ENCODE data around the gene PDSS2. TPM values are rescaled to one million over a fixed set of nuclear protein-coding genes. Genes with fewer than 3 reads are reported as not detected.

PDSS2 gene
- total RNA-seq, 1 donor from 2014 or later, result 7.9 TPM

DNA sequence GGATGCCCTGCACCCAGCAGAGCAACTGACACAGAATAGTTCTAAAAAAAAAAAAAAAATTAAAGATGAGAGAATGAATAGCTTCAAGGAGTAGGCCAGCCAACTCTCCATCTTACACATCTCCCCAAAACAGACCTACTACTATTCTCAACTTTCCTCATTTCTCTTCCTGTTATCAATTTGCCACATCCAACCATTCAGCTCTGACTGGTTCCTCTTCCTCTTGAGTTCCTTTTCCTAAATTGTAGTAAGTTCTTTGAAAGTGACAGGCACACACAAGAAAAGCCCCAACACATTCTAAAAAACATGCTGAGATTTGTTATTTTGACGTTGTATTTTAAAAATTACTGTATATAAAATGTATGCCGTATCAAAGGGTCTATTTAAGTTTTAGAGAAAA is 117.2 kb downstream of the PDSS2 start:
- TF ChIP-seq, protein P1, sequence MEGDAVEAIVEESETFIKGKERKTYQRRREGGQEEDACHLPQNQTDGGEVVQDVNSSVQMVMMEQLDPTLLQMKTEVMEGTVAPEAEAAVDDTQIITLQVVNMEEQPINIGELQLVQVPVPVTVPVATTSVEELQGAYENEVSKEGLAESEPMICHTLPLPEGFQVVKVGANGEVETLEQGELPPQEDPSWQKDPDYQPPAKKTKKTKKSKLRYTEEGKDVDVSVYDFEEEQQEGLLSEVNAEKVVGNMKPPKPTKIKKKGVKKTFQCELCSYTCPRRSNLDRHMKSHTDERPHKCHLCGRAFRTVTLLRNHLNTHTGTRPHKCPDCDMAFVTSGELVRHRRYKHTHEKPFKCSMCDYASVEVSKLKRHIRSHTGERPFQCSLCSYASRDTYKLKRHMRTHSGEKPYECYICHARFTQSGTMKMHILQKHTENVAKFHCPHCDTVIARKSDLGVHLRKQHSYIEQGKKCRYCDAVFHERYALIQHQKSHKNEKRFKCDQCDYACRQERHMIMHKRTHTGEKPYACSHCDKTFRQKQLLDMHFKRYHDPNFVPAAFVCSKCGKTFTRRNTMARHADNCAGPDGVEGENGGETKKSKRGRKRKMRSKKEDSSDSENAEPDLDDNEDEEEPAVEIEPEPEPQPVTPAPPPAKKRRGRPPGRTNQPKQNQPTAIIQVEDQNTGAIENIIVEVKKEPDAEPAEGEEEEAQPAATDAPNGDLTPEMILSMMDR (IDR thresholded peaks at IDR 0.05; ENCODE audit: unreplicated experiment), result no peak
- Mint-ChIP-seq H3K36me3 (ENCODE audit: low read depth, unreplicated experiment) (no peaks in the 10 kb centered on the region), H3K4me1 (ENCODE audit: unreplicated experiment) (peaks cover 7% of the 10 kb centered on the region), H3K4me3 (ENCODE audit: unreplicated experiment) (no peak overlapping the region), H3K27ac (ENCODE audit: unreplicated experiment) (no peak overlapping the region), H3K27me3 (ENCODE audit: unreplicated experiment) (no peaks in the 10 kb centered on the region), H3K9me3 (ENCODE audit: unreplicated experiment) (no peaks in the 10 kb centered on the region)
- DNase-seq (ENCODE audit: low spot score), result no peak

DNA sequence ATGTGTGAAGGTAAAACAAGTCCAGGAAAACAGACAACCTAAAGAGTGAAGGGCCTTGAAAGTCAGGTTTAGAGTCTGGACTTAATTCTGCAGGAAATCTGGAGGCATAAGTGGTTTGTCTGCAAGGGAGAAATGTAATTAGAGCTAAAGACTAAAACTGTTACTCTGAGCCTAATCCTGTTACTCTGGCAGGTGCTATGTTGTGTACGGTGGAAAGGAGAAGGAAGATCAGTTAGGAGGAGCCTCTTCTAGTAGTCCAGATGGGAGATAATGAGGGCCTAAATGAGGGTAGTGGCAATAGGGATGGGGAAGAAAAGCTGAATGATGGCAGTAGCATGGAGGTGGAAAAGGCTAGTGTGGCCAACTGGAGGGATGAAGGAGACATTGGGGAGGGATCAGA is 118.5 kb downstream of the PDSS2 start:
- TF ChIP-seq, protein P1 (IDR thresholded peaks at IDR 0.05; ENCODE audit: unreplicated experiment), result no peak
- Mint-ChIP-seq H3K9me3 (ENCODE audit: unreplicated experiment) (no peaks in the 10 kb centered on the region), H3K27me3 (ENCODE audit: unreplicated experiment) (no peaks in the 10 kb centered on the region), H3K4me3 (ENCODE audit: unreplicated experiment) (no peak overlapping the region), H3K4me1 (ENCODE audit: unreplicated experiment) (peaks cover 7% of the 10 kb centered on the region), H3K36me3 (ENCODE audit: low read depth, unreplicated experiment) (no peaks in the 10 kb centered on the region), H3K27ac (ENCODE audit: unreplicated experiment) (no peak overlapping the region)
- no peak for DNase-seq (ENCODE audit: low spot score)

DNA sequence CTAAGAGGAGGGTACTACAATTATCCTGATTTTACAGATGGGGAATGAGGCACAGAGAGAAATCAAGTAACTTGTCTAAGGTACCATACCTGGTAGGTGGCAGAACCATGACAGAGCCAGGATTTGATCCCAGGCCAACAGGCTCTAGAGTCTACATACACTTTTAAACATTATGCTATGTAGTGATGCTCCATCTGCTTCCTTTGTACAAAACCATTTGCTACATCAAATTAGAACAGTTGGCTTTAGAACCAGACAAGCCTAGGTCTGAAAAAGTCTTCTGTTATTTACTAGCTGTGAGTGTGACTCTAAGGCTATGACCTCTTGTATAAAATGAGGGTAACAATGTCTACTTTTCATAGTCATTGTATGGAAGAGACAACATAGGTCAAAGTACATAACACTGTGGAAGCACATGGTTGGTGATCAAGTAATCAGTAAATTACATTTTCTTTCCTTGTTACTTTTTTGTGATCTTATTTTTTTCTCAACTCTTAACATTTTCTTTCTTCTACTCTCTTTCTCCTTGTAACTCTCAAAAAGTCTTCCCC is 122.1 kb downstream of the PDSS2 start:
- H3K9me3 Mint-ChIP-seq (ENCODE audit: unreplicated experiment), result no peaks in the 10 kb centered on the region
- no peak for DNase-seq (ENCODE audit: low spot score)
- no peaks in the 10 kb centered on the region for H3K36me3 Mint-ChIP-seq (ENCODE audit: low read depth, unreplicated experiment)
- H3K4me3 Mint-ChIP-seq (ENCODE audit: unreplicated experiment), result no peak overlapping the region
- peaks cover 3% of the 10 kb centered on the region for H3K4me1 Mint-ChIP-seq (ENCODE audit: unreplicated experiment)
- H3K27ac Mint-ChIP-seq (ENCODE audit: unreplicated experiment), result no peak overlapping the region
- TF ChIP-seq, protein P1 (IDR thresholded peaks at IDR 0.05; ENCODE audit: unreplicated experiment), result no peak
- no peaks in the 10 kb centered on the region for H3K27me3 Mint-ChIP-seq (ENCODE audit: unreplicated experiment)

DNA sequence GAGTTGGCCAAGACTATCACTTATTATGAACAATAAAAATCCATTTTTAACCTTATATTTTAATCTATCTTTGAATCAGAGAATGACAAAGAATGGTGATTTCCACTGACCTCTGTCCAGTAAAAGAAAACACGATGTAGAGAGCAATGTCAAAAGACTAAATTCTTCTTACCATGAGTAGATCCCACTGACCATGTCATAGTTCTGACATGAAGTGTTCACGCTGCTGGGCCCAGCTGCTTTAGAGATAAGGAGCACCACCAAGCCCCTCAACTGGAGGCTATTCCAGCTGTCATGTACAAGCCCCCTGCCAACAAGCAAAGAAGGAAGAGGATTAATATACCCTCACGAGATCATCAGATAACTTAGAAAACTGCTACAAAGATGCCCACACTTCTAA is 125.3 kb downstream of the PDSS2 start:
- no peak overlapping the region for H3K27ac Mint-ChIP-seq (ENCODE audit: unreplicated experiment)
- no peaks in the 10 kb centered on the region for H3K9me3 Mint-ChIP-seq (ENCODE audit: unreplicated experiment)
- H3K27me3 Mint-ChIP-seq (ENCODE audit: unreplicated experiment), result no peaks in the 10 kb centered on the region
- no peak for DNase-seq (ENCODE audit: low spot score)
- no peaks in the 10 kb centered on the region for H3K36me3 Mint-ChIP-seq (ENCODE audit: low read depth, unreplicated experiment)
- no peaks in the 10 kb centered on the region for H3K4me1 Mint-ChIP-seq (ENCODE audit: unreplicated experiment)
- no peak overlapping the region for H3K4me3 Mint-ChIP-seq (ENCODE audit: unreplicated experiment)
- TF ChIP-seq, protein P1 (IDR thresholded peaks at IDR 0.05; ENCODE audit: unreplicated experiment), result no peak

DNA sequence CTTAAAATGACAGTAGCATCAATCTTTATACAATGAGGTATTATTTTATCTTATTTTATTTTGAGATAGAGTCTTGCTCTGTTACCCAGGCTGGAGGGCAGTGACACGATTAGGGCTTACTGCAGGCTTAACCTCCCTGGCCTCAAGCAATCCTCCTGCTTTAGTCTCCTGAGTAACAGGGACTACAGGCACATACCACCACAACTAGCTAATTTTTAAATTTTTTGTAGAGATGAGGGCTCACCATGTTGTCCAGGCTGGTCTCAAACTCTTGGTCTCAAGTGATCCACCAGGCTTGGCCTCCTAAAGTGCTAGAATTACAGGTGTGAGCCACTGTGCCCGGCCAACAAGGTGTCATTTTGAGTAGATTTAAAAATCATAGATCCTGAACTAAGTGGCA is 125.9 kb downstream of the PDSS2 start:
- DNase-seq (ENCODE audit: low spot score), result no peak
- TF ChIP-seq, protein P1 (IDR thresholded peaks at IDR 0.05; ENCODE audit: unreplicated experiment), result no peak
- H3K4me1 Mint-ChIP-seq (ENCODE audit: unreplicated experiment), result no peaks in the 10 kb centered on the region
- H3K36me3 Mint-ChIP-seq (ENCODE audit: low read depth, unreplicated experiment), result no peaks in the 10 kb centered on the region
- H3K4me3 Mint-ChIP-seq (ENCODE audit: unreplicated experiment), result no peak overlapping the region
- H3K27me3 Mint-ChIP-seq (ENCODE audit: unreplicated experiment), result no peaks in the 10 kb centered on the region
- H3K27ac Mint-ChIP-seq (ENCODE audit: unreplicated experiment), result no peak overlapping the region
- H3K9me3 Mint-ChIP-seq (ENCODE audit: unreplicated experiment), result no peaks in the 10 kb centered on the region
